ENCODE data around the gene TFF1. TPM values are rescaled to one million over a fixed set of nuclear protein-coding genes. Genes with fewer than 3 reads are reported as not detected.
"Not testable (repeated sequence)": the region's sequence is repeated elsewhere in the genome, so short reads cannot be mapped to it uniquely, and the experiment has no call there.

The TFF1 gene
- total RNA-seq, result 241 TPM

DNA sequence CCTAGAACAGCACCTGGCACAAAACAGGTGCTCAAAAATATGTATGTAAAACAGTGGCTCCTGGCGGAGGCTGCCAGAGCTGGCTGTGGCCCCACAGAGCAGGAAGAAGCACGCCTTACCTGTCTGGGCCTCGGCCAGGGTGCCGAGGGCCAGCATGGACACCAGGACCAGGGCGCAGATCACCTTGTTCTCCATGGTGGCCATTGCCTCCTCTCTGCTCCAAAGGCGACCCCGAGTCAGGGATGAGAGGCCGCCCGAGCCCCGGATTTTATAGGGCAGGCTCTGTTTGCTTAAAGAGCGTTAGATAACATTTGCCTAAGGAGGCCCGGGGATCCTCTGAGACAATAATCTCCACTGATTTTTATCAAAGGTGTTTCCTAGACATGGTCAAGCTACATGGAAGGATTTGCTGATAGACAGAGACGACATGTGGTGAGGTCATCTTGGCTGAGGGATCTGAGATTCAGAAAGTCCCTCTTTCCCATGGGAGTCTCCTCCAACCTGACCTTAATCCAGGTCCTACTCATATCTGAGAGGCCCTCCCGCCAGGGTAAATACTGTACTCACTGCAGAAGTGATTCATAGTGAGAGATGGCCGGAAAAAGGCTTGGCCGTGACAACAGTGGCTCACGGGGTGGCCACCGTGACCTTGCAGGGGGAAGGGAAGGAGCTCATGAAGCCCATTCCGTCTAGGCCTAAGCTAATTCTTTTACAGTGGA lies at the start of gene TFF1:
TFF1 (minus strand) TSS at position 244 of the 719 bp plus-strand sequence; CDS start at position 204, 40 bp downstream.
- peak; percentile 50 for DNase-seq (ENCODE audit: low spot score)

DNA sequence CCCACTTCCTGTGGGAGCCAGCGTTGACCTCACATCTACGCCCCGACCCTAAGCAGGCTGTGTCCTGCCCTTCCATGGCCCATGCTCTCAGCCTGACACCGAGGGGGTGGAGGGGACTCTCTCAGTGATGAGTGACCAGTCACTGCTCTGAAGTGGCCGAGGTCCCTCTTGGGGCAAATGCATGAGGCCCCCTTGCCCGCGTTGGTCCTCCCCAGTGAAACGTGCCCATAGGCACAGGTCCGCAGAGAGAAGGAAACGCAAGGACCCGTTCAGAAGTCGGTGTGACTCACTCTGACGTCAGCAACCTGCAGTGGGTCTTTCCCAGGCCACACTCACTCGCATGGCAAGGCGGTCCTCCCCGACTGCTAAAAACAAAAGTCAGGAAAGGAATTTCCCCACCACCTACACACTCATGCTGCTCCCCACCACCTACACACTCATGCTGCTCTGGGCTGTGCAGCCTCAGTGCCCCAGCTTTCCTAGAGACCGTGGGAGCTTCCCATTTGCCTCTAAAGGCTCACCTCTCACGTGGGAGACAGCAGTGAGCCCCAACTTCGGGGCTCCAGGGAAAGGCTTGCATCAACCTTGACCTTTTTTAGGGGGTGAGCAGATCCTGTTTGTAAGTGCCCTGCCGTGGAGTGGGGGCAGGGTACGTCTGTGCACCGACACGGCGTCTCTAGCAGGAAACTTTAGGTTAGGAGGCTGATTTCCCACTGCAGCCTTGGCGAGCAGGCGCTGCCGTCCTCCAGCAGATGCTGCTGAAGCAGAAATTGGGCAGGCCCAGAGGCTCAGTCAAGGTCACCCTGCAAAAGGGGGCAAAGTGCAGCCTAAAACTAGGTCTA lies 48.8 kb upstream of the TFF1 start:
- DNase-seq (ENCODE audit: low spot score), result peak; percentile 36

DNA sequence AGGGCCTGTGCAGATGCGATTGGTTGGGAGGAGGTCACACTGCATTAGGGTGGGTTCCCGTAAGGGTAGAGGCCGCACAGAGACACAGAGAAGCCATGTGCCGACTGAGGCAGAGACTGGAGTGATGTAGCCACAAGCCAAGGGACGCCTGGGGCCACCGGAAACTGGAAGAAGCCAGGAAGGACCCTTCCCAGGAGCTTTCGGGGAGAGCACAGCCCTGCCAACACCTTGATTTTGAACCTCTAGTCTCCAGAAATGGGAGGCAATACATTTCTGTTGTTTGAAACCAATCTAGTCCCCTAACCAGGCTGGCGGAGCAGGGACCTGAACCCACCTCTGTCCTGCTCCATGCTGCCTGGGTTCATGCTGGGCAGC lies 48.2 kb upstream of the TFF1 start:
- no peak for DNase-seq (ENCODE audit: low spot score)

DNA sequence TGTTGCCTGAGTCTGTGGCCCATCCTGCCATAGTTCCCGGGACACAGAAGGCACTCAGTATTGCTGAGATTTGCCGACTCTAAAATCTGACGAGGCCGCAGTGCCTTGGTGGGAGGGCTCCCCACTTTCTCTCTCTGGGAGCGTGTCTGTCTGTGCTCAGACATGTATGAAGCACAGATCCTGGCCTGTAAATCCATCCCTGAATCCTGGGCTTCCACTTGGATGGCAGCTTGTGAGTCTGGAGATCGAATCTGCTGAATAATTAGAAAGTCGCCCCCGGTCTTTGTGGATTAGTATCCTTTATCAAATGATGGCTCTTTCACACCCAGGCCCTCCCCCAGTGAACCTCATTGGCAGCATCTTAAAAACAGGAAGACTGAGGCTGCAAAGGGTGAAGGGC lies 47.7 kb upstream of the TFF1 start:
- no peak for DNase-seq (ENCODE audit: low spot score)

DNA sequence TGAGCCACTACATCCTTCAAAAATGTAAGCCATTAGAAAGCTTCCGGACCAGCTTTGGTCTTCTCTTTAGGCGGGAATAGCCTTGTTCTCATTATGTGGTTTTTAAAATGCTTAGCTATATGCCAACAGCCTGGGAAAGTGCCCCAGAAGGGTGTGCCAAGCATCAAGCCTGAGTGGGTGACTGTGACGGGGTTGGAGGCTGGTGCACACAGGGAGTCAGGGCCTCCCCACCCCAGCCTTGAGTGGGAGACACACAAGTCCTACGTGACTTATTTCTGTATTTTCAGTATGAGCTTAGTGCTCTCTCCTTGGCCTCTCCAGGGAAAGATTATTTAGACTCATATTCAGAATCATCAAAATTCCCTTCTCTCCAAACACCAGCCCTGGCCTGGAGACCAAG lies 47.2 kb upstream of the TFF1 start:
- no peak for DNase-seq (ENCODE audit: low spot score)

DNA sequence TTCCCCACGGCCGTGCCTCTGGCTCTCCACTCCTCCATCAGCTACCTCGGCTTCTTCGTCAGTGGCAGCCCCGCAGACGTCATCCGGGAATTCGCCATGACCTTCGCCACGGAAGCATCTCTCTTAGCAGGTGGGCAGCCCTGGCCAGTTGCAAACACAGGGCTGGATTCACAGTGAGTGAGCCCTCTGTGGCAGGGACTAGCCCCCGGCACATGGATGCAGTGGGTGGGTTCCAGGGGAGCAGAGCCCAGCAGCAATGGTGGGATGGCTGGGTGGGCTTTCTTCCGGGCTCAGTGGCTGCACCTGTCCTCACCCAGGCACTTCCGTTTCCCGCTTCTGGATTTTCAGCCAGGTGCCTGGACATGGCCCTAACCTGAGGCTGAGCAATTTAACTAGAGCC lies 46.8 kb upstream of the TFF1 start:
- DNase-seq (ENCODE audit: low spot score), result no peak

DNA sequence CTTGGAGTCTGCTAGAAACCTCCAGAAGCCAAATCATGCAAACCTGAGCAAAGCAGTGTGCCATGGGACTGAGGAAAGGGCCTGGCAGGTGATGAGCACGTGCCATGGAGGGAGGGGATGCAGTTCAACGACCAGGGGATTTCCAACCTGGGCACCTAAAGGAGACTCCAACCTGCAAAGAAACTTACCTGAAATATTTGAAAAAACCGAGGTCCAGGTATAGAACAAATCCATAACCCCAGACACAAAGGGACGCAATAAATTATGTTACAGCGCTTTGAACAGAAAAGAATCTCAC lies 46.2 kb upstream of the TFF1 start:
- DNase-seq (ENCODE audit: low spot score), result no peak

DNA sequence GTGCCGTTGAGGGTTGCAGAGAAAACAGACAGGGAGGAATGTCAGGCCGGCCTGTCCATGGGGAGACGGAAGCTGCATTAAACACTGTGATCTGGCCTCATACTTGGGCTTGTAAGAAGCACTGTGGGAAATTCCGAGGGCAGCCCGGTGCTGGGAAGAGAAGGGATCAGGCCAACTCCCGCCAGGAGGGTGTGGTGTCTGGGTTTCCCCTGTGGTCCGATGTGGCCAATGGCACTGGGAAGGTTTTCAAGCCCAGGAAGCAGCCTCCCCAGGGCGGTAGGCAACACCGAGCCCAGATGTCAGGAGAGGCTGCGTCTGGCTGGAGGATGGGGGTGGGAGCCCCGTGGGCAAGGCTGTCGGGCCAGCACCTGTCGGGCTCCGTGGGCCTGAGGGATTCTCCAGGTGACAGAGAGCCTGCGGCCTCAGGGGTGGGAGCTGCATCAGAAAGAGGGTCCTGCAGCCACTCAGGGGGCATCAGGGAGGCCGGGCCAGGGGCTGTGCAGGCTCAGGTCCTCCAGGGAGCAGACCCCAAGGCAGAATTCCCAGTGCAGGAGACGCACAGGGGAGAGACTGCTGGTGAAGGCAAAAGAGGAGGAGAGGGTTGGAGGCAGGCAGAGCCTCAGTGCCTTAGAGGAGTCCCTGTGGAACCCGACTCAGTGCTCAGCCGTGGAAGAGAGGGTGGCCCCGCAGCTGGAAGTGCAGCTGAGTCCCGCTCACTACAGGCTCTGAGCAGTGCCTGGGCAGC lies 45.7 kb upstream of the TFF1 start:
- DNase-seq (ENCODE audit: low spot score), result no peak

DNA sequence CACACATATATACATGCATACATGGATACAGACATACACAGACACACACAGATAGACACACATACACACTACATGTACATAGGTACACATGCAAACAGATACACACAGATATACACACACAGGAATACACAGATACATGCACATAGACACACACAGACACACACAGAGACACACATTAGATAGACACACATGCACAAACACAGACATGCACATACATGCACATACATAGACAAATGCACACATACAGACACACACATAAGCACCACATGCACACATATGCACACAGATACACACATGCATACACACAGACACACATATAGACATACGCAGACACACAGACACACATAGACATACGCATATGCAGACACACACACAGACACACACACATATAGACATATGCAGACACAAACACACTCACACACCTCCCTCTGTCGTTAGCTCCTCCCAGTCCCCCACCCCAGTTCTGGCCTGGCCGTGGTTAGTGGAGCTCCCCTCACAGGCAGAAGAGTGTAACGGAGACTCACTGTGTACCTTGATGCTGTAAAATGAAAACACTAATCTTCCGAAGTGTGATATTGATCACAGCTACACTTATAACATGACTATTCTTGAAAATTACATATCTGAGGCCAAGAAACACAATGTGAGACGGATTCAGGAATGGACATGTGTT lies 45.0 kb upstream of the TFF1 start:
- no peak for DNase-seq (ENCODE audit: low spot score)

DNA sequence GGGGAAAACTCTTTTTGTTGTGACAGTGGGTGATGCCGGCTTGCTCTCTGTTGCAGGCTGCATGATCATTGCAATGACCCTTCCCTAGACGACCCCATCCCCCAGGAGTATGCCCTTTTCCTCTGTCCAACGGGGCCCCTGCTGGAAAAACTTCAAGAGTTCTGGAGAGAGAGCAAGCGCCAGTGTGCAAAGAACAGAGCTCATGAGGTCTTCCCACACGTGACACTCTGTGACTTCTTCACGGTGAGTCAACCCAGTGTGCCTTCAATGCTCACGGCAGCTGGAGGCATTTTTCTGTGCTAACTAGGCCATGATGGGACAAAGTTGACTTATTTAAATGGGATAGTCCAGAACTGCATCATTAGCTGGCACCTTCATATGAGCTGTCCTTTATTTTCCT lies 43.0 kb upstream of the TFF1 start:
- DNase-seq (ENCODE audit: low spot score), result no peak

DNA sequence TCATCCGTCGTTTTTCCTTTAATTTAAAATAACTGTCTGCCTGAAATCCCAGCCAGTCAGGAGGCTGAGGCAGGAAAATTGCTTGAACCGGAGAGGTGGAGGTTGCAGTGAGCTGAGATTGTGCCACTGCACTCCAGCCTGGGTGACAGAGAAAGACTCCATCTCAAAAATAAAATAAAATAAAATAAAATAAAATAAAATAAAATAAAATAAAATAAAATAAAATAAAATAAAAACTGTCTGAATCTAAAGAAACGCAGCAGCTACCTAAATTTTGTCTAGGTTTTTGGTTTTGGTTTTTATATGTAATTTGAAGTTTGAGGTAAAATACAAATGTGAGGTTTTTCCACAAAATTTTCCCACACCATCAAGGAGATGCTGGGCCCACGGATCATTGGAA lies 42.4 kb upstream of the TFF1 start:
- not testable (repeated sequence) for DNase-seq (ENCODE audit: low spot score)

DNA sequence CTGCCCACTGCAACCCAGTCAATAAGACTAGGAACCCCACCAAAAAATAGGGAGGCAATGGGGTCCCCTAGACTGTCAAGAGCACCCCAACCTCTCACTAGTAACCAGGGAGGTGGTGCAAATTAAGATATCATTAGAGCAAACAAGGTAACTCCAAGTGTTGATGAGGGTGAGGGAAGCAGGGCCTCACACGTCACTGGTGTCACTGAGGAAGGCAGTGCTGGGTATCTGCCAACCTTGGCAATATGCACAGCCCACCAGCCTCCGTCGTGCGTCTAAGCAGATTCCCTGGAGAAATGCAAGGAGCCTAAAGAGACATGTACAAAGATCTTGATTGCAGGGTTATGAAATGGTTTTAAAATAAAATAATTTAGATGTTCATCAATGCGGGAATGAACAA lies 41.1 kb upstream of the TFF1 start:
- no peak for DNase-seq (ENCODE audit: low spot score)

DNA sequence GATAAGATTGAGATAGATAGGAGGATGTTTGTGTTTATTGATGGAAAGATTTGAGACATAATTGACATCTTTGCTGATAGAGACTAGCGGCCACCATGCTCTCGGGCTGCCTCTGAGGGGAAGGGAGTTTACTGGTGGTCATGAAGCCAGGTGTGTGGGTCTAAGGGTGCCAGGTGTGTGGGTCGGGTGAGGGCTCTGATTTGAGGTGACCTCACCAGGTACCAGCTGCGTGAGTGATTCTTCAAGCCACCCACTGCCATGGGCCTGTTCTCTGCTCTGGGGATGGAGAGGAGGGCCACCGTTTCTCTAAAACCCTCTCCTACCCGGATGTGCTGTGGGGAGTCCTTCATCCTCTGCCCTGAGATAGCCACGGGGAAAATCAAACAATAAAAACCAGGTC lies 40.5 kb upstream of the TFF1 start:
- DNase-seq (ENCODE audit: low spot score), result no peak

DNA sequence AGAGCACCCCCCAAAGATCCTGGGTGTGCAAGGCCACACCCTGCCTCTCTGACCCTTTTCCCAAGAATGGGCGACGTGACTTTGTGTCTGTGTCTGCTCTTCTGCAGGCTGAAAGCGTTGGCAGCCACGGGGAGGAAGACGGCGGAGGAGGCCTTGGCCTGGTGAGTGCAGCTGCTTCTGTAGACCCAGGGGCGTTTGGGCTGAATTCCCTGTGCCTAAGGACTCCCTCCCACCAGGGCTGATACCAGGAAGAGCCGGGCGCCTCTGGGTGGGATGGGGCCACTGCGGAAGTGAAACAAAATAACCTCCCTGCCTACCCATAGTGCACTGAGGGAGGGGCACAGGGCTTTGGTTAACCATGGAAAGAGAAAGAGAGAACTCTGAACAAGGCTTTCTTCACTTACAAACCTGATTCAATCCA lies 39.9 kb upstream of the TFF1 start:
- no peak for DNase-seq (ENCODE audit: low spot score)

DNA sequence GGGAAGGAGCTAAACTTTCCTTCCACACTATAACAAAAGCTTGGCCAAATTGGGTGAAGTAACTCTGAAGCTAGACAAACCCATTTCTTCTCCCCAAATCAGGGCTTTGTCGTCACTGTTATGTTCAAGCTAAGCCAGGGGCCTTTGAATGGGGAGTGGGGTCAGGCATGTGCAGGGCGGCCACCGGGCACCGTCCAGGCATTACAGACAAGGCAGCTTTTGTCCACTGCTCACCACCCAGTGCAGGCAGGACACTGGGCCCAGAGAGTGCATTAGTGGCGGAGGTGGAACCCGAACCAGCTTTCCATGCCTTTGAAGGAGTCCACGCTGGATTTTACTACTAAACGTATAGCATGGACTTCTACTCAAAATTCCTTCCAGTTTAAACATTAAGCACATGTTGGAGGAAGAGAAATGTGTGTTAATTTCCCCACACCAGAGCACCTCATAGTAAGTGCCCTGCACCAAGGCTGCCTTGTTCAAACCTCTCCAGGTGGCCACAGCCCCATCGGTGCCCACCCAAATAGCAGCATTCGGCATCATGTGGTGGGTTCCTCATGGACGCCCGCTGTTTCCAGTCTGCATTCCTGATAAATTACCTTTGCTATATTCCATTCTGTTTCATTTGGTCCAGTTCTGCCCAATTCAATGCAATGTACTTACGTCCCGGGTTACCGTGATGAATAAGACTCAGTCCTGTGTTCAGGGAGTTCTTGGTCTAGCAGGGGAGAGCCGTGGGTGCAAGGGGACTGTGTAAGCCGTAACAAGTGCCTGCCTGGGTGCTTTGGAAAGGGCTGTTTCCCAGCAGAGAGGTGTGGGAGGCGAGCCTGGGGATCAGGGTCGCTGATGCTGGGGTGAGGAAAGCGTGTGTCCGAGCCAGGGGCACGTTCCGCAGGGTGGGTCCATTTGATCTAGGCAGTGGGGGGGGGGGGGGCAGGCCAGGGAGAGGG lies 39.0 kb upstream of the TFF1 start:
- DNase-seq (ENCODE audit: low spot score), result no peak

DNA sequence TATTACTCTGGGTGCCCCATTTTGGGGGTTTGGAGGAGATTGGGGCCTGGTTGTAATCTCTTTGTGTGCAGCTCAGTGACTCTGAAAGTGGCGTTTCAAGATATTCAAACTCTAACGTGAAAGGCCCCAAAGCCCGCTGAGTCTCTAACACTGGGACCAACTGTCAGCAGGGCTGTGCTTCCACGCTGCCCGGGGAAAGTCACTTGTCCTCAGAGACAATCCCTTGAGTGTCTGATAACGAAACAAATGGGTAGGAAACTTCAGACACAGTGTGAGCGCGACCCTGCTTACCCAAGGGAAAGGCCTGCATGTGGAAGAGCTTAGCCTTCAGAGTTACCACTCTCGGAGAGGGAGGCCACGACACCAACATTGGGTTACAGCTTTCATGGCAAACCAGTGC lies 38.2 kb upstream of the TFF1 start:
- no peak for DNase-seq (ENCODE audit: low spot score)

DNA sequence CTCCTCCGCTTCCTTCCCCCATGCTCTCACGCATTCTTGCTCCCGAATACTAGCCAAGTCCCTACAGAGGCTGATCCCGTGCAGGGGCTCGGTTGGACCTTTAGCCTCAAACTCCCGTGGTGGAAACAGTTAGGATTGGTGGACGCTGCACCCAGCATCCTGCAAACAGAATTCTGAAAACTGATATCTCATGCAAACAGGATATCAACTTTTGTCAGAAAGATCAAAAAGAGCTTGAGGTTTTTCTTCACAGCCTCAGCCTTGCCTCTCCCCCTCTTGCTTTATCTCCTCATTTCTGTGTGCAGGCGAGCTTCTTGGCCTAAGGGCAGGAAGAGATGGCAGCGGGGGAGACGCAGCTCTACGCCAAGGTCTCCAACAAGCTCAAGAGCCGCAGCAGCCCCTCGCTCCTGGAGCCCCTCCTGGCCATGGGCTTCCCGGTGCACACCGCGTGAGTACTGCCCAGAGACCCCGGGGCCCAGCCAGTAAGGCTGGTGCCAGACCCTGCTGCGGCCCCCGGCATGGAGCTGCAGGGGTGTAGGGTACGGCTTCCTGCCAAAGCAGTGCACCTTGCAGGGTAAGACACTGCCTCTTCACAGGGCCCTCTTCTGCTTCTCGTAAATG lies 37.4 kb upstream of the TFF1 start, which contains the start of gene UBASH3A:
UBASH3A (plus strand) TSS at position 292 of the 621 bp plus-strand sequence; CDS start at position 336, 44 bp downstream.
- DNase-seq (ENCODE audit: low spot score), result no peak

DNA sequence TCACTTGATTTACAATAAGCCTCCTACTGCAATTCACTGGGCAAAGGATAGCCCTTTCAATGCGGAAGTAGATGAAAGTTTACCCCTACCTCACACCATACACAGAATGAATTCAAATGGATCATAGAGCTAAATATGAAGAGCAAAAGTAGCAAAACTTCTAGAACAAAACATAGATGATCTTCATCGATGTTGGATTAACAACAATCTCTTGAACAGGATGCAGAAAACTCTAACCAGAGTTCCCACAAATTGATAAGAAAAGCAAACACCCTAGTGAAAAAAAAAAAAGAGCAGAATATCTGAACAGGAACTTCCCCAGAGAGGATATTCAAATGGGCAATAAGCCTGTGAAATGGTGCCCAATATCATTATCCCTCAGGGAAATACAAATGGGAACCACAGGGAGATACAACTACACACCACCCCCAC lies 35.5 kb upstream of the TFF1 start:
- DNase-seq (ENCODE audit: low spot score), result no peak

DNA sequence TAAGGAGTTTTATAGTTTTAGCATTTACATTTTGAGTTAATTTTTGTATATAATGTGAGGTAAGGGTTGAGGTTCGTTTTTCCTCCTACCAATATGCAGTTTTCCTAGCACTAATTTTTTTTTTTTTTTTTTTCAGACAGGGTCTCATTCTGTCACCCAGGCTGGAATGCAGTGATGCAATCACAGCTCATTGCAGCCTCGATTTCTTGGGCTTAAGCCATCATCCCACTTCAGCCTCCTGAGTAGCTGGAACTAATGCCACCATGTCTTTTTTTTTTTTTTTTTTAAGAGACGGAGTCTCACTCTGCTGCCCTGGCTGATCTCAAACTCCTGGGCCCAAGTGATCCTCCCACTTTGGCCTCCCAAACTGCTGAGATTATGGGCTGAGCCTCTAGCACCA lies 34.8 kb upstream of the TFF1 start:
- no peak for DNase-seq (ENCODE audit: low spot score)

DNA sequence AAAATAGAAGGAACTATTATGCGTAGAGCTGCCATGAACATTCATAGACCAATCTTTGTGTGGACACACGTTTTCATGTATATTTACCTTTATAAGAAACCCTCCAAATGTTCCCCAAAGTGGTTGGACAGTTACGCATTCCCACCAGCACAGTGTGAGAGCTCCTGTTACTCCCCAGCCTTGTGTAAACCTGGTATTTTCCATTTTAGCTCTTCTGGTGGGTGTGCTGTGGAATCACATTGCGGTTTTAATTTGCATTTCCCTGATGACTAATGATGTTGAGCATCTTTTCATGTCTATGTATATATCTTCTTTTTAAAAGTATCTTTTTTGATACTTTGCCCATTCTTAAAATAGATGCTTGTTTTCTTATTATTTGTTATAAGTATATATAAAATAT lies 34.2 kb upstream of the TFF1 start:
- no peak for DNase-seq (ENCODE audit: low spot score)
